ENCODE data around the gene ZNF177.

- TF ChIP-seq GATA3 (IDR thresholded peaks at IDR 0.05; ENCODE audit: low read depth, low read length) (no peak), GATA2 (IDR thresholded peaks at IDR 0.05; ENCODE audit: low read depth, low read length) (no peak)
Measured at GRCh38 chr19:9354651-9355050, 8.2 kb upstream of the ZNF177 start.
